ENCODE results near the gene EGLN2. TPM values are rescaled to one million over a fixed set of nuclear protein-coding genes. Genes with fewer than 3 reads are reported as not detected.
"Not testable (repeated sequence)": the region's sequence is repeated elsewhere in the genome, so short reads cannot be mapped to it uniquely, and the experiment has no call there.

EGLN2 gene
- total RNA-seq, 1 donor from 2014 or later: 98.5 TPM

DNA sequence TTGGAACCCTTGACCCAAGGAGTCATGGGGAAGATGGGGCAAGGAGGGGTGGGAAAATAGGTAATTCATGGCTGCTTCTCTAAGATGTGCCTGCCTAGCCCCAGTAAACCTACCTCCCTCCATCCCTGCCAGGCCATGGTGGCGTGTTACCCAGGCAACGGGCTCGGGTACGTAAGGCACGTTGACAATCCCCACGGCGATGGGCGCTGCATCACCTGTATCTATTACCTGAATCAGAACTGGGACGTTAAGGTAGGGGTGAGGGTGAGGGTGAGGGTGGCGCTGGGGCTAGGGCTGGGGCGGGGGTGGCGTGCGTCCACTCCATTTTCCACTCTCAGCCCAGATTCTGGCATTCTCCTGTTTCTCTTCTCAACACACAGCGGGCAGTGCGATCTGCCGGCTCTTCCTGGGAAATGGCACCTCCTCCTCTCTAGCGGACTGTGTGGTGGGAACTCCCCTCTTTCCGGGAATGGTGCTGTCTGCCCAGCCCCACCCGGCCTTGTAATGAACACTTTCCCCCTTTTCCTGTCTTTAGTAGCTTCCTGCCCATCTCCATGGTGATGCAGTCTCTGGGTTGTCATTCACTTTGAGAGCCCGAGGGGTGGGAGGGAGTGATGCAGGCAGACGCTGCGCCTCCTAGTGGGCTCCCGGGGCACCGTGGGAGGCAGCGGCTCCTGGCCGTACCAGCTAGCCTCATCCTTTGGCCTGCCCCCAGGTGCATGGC is 7.6 kb downstream of the EGLN2 start:
- DNase-seq (ENCODE audit: low spot score): peak; percentile 71
- Mint-ChIP-seq H3K9me3 (no peaks in the 10 kb centered on the region), H3K36me3 (ENCODE audit: low read depth) (peaks cover 72% of the 10 kb centered on the region), H3K27me3 (ENCODE audit: low read depth) (no peaks in the 10 kb centered on the region), H3K4me1 (ENCODE audit: low read depth) (peaks cover 76% of the 10 kb centered on the region), H3K4me3 (ENCODE audit: low read depth) (peak overlapping the region; percentile 63), H3K27ac (peak overlapping the region; percentile 83)
- intact Hi-C loops (cut with micrococcal nuclease): loop anchor here (2.0 to 10.0 kb wide), 2 partner anchors 56 to 522 kb away; partner anchors contain the start of genes ACTMAP, AKT2 and SNRPA

DNA sequence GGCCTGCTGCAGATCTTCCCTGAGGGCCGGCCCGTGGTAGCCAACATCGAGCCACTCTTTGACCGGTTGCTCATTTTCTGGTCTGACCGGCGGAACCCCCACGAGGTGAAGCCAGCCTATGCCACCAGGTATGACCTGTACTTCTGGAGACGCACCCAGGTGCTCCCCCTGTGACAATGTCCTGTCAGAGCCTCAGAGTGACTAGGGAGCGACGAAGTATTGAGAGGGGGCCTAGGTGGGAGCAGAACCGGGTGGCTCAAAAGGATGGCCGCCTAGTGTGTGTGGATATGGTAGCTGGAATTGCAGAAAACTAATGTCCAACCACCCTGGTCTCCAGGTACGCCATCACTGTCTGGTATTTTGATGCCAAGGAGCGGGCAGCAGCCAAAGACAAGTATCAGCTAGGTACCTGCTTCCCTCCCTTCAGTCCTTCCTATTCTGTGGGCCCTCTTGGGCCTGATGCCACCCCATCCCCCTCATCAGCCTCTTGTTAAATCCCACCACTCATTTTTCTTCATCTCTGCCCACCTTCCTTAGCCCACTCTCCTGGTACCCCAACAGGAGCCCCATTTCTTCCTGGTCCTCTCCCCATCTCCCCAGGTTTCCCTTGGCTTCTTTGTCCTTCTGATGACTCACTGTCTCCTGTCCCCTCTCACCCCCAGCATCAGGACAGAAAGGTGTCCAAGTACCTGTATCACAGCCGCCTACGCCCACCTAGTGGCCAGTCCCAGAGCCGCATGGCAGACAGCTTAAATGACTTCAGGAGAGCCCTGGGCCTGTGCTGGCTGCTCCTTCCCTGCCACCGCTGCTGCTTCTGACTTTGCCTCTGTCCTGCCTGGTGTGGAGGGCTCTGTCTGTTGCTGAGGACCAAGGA is 8.4 kb downstream of the EGLN2 start:
- H3K27ac Mint-ChIP-seq: peak overlapping the region; percentile 83
- intact Hi-C loops (cut with micrococcal nuclease): loop anchor here (2.0 to 10.0 kb wide), 2 partner anchors 57 to 523 kb away; partner anchors contain the start of genes ACTMAP, AKT2 and SNRPA

DNA sequence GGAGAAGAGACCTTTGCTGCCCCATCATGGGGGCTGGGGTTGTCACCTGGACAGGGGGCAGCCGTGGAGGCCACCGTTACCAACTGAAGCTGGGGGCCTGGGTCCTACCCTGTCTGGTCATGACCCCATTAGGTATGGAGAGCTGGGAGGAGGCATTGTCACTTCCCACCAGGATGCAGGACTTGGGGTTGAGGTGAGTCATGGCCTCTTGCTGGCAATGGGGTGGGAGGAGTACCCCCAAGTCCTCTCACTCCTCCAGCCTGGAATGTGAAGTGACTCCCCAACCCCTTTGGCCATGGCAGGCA is 9.0 kb downstream of the EGLN2 start:
- intact Hi-C loops (cut with micrococcal nuclease): loop anchor here (10.0 kb wide), 1 partner anchor 523 kb away; the partner anchor contains the start of gene AKT2

More for the DNA sequence above, 8.4 kb downstream of the EGLN2 start:
- Mint-ChIP-seq H3K4me1 (ENCODE audit: low read depth) (peaks cover 72% of the 10 kb centered on the region), H3K27me3 (ENCODE audit: low read depth) (peaks cover 4% of the 10 kb centered on the region), H3K4me3 (ENCODE audit: low read depth) (peak overlapping the region; percentile 63), H3K9me3 (no peaks in the 10 kb centered on the region), H3K36me3 (ENCODE audit: low read depth) (peaks cover 64% of the 10 kb centered on the region)
- DNase-seq (ENCODE audit: low spot score): no peak

GRCh38 chr19:40808497-40808896 is 9.5 kb downstream of the EGLN2 start:
- H3K27ac Mint-ChIP-seq: no peak overlapping the region
- no peak for DNase-seq (ENCODE audit: low spot score)
- peaks cover 57% of the 10 kb centered on the region for H3K36me3 Mint-ChIP-seq (ENCODE audit: low read depth)
- no peak overlapping the region for H3K4me3 Mint-ChIP-seq (ENCODE audit: low read depth)
- peaks cover 11% of the 10 kb centered on the region for H3K27me3 Mint-ChIP-seq (ENCODE audit: low read depth)
- intact Hi-C loops (cut with micrococcal nuclease): loop anchor here (10.0 kb wide), 1 partner anchor 524 kb away; the partner anchor contains the start of gene AKT2
- peaks cover 60% of the 10 kb centered on the region for H3K4me1 Mint-ChIP-seq (ENCODE audit: low read depth)
- no peaks in the 10 kb centered on the region for H3K9me3 Mint-ChIP-seq

More for the DNA sequence above, 9.0 kb downstream of the EGLN2 start:
- Mint-ChIP-seq H3K27me3 (ENCODE audit: low read depth) (peaks cover 10% of the 10 kb centered on the region), H3K4me1 (ENCODE audit: low read depth) (peaks cover 66% of the 10 kb centered on the region), H3K36me3 (ENCODE audit: low read depth) (peaks cover 62% of the 10 kb centered on the region), H3K4me3 (ENCODE audit: low read depth) (no peak overlapping the region), H3K27ac (peak overlapping the region; percentile 72), H3K9me3 (no peaks in the 10 kb centered on the region)
- DNase-seq (ENCODE audit: low spot score): no peak

DNA sequence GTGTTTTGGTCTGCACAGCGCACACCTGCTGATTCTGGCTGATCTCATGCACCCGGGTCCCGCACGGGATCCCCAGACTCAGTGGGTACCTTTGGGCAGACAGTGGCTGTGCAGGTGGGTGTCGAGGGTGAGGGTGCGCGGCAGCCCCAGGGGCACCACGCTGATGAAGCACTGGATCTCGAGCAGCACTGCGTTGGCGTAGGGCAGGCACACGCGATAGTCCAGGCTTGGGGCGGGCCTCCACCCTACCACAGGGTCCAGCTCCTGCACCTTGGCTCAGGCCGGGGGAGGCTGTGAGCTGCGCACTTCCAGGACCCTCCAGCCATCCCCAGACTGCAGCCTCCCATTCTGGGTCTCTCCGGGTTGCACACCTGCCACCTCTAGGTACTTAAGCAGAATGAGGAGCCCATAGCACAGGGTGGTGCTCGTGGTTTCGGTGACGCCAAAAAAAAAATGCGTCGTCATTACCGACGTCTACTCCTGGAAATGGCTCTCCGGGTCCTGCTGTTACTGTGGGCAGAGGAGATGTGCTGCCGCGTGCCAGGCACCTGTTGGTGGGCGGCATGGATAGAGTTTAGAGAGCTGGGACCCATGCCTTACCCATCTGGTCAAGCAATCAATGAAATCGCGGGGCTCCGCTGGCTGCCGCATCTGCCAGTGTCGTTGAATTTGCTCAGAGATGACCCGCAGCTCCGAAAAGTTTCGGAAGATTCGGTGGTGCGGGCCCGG is 10.5 kb downstream of the EGLN2 start:
- DNase-seq (ENCODE audit: low spot score): no peak
- Mint-ChIP-seq H3K4me3 (ENCODE audit: low read depth) (peak overlapping the region; percentile 30), H3K27ac (no peak overlapping the region), H3K4me1 (ENCODE audit: low read depth) (peaks cover 50% of the 10 kb centered on the region), H3K9me3 (no peaks in the 10 kb centered on the region), H3K27me3 (ENCODE audit: low read depth) (peaks cover 19% of the 10 kb centered on the region), H3K36me3 (ENCODE audit: low read depth) (peaks cover 48% of the 10 kb centered on the region)
- intact Hi-C loops (cut with micrococcal nuclease): loop anchor here (10.0 kb wide), 1 partner anchor 525 kb away; the partner anchor contains the start of gene AKT2

DNA sequence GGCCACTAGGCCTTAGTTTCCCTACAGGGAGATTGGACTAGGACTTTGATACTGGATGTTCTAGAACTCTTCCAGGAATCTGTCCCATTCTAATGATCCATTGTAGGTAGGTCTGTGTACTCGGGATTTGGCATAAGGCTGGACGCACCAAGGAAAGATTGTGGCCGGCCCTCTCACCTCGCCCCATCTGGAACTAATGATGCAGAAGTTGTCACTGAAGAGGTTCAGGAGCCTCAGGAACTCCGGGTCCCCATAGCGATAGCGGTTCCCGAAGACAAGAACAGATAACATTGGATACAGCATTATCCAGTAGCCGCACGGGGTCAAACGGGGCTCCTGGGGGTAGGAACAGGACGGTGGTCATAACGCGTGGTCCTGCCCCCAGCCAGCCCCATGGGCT is 11.2 kb downstream of the EGLN2 start:
- no peak for DNase-seq (ENCODE audit: low spot score)
- peaks cover 42% of the 10 kb centered on the region for H3K36me3 Mint-ChIP-seq (ENCODE audit: low read depth)
- H3K27ac Mint-ChIP-seq: no peak overlapping the region
- H3K4me3 Mint-ChIP-seq (ENCODE audit: low read depth): peak overlapping the region; percentile 30
- H3K27me3 Mint-ChIP-seq (ENCODE audit: low read depth): peaks cover 26% of the 10 kb centered on the region
- H3K9me3 Mint-ChIP-seq: no peaks in the 10 kb centered on the region
- intact Hi-C loops (cut with micrococcal nuclease): no loop called here
- H3K4me1 Mint-ChIP-seq (ENCODE audit: low read depth): peaks cover 44% of the 10 kb centered on the region

- H3K9me3 Mint-ChIP-seq; intact Hi-C loops (cut with micrococcal nuclease): not testable (repeated sequence)
- H3K27ac Mint-ChIP-seq: peak overlapping the region; percentile 75
- peak; percentile 61 for DNase-seq (ENCODE audit: low spot score)
- H3K36me3 Mint-ChIP-seq (ENCODE audit: low read depth): peaks cover 36% of the 10 kb centered on the region
- H3K27me3 Mint-ChIP-seq (ENCODE audit: low read depth): peaks cover 29% of the 10 kb centered on the region
- H3K4me3 Mint-ChIP-seq (ENCODE audit: low read depth): peak overlapping the region; percentile 90
- H3K4me1 Mint-ChIP-seq (ENCODE audit: low read depth): peaks cover 37% of the 10 kb centered on the region
Observed at GRCh38 chr19:40810649-40811408, 11.8 kb downstream of the EGLN2 start.

DNA sequence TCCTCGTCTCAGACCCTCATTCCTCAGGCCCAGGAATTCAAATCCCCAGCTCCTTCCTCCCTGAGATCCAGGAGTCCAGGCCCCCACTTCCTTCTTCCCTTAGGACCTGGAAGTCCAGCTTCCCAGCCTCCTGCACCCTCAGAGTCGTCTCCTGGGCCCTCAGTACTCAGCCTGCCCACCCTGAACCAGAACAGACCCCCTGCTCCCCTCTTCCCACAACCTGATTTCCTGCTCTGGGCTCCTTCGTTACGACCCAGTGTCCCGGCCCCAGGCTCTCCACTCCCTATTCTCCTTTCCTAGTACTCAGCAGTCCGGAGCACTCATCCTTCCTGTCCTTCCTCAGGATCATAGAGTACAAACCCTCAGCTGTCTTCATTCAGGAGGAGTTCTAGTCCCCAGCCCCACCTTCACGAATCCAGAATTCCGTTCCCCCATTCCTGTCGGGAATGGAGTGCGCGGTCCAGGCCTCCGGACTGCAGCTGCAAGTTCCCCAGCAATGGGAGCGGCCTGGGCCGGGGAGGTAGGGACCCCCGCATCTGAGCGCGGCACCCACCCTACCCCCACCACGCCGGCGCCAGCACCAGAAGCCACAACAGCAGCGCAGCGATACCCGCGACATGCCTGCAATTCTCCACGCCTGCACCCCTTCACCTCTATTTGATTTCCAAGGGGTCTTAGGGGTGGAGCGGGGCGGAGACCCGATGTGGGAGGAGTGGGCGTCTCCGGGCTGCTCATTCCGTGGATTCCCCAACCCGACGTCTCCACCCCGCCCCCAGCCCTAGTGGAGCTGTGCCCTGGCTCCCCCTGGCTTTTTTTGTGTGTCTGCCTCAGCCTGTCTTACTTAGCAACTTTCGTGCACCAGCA is 12.7 kb downstream of the EGLN2 start:
- intact Hi-C loops (cut with micrococcal nuclease): no loop called here
- H3K9me3 Mint-ChIP-seq: no peaks in the 10 kb centered on the region
- H3K27ac Mint-ChIP-seq: peak overlapping the region; percentile 68
- peaks cover 32% of the 10 kb centered on the region for H3K27me3 Mint-ChIP-seq (ENCODE audit: low read depth)
- peaks cover 34% of the 10 kb centered on the region for H3K36me3 Mint-ChIP-seq (ENCODE audit: low read depth)
- peak overlapping the region; percentile 90 for H3K4me3 Mint-ChIP-seq (ENCODE audit: low read depth)
- peaks cover 30% of the 10 kb centered on the region for H3K4me1 Mint-ChIP-seq (ENCODE audit: low read depth)
- DNase-seq (ENCODE audit: low spot score): no peak

GRCh38 chr19:40812571-40812970 is 13.6 kb downstream of the EGLN2 start:
- peaks cover 21% of the 10 kb centered on the region for H3K4me1 Mint-ChIP-seq (ENCODE audit: low read depth)
- peaks cover 32% of the 10 kb centered on the region for H3K27me3 Mint-ChIP-seq (ENCODE audit: low read depth)
- peak overlapping the region; percentile 90 for H3K4me3 Mint-ChIP-seq (ENCODE audit: low read depth)
- H3K9me3 Mint-ChIP-seq; H3K27ac Mint-ChIP-seq; intact Hi-C loops (cut with micrococcal nuclease); DNase-seq (ENCODE audit: low spot score): not testable (repeated sequence)
- peaks cover 26% of the 10 kb centered on the region for H3K36me3 Mint-ChIP-seq (ENCODE audit: low read depth)

DNA sequence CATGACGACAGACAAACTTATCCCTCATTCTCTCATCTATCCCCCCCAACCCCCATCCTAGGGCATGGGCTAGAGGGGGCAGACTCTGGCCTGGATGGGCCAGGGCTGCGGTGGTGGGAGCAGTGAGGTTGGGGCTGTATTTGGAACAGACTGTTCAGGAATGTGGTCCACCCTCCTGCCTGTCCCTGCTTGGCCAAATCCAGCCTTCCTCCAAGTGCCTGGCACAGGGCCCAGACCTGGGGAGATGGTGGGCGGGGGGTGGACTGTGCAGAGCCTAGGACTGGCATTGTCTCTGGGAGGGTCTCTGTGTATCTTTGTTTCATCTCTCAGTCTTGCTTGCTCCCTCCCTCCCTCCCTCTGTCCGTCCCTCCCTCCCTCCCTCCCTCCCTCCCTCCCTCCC is 14.2 kb downstream of the EGLN2 start:
- Mint-ChIP-seq H3K36me3 (ENCODE audit: low read depth) (peaks cover 19% of the 10 kb centered on the region), H3K4me3 (ENCODE audit: low read depth) (no peak overlapping the region), H3K27ac (no peak overlapping the region), H3K4me1 (ENCODE audit: low read depth) (peaks cover 18% of the 10 kb centered on the region), H3K27me3 (ENCODE audit: low read depth) (peaks cover 32% of the 10 kb centered on the region), H3K9me3 (no peaks in the 10 kb centered on the region)
- intact Hi-C loops (cut with micrococcal nuclease): no loop called here
- DNase-seq (ENCODE audit: low spot score): no peak

DNA sequence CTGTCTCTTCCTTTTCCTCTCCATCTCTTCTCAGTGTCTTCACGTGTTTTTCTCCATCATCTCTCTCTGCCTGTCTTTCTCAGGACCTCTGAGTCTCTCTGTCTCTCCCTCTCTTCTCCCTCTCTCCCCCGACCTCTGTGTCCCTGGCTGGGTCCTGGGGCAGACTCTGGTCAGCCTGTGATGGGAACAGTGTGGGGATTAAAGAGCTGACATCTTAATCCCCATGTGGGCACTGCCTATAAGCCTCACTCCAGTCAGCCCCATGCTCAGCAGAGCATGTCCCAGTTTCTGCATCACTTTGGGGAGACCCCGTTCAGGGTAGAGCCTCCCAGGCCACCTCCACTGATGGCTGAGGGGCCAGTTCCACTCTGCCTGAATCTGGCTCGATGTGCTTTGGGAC is 16.2 kb downstream of the EGLN2 start:
- intact Hi-C loops (cut with micrococcal nuclease): no loop called here
- Mint-ChIP-seq H3K9me3 (no peaks in the 10 kb centered on the region), H3K4me1 (ENCODE audit: low read depth) (peaks cover 26% of the 10 kb centered on the region), H3K27ac (no peak overlapping the region), H3K27me3 (ENCODE audit: low read depth) (peaks cover 32% of the 10 kb centered on the region), H3K4me3 (ENCODE audit: low read depth) (no peak overlapping the region), H3K36me3 (ENCODE audit: low read depth) (peaks cover 6% of the 10 kb centered on the region)
- no peak for DNase-seq (ENCODE audit: low spot score)

Measured in activated T-helper 2 cell treated with anti-CD3 and anti-CD28 coated beads, Interferon-gamma antibody, Interleukin-2, Interleukin-4, amounts not matched to agents 10 μg/mL and 5 μg/mL and 100 μg/mL, durations not matched to agents 14 hours and 24 hours and 36 hours (primary cell).